OCI-M2 (cell line): ENCODE measurements around the gene P3R3URF.

Source experiments
- DNase-seq: peaks from one replicate; lab custom pipeline; 2025; ENCODE audit not compliant: unreplicated experiment; lab: John Stamatoyannopoulos, UW

Gene P3R3URF

GRCh38 chr1:46194641-46195193 is 18.4 kb upstream of the P3R3URF start:
- DNase-seq = no peak

- no peak for DNase-seq
Measured at GRCh38 chr1:46193984-46194570, 17.8 kb upstream of the P3R3URF start.

GRCh38 chr1:46193285-46193684 is 17.0 kb upstream of the P3R3URF start:
- DNase-seq = no peak

- DNase-seq = no peak
Measured at GRCh38 chr1:46192171-46192570, 15.9 kb upstream of the P3R3URF start.

- no peak for DNase-seq
Measured at GRCh38 chr1:46191033-46191701, 14.9 kb upstream of the P3R3URF start.

GRCh38 chr1:46190539-46190938 is 14.3 kb upstream of the P3R3URF start:
- DNase-seq = no peak

GRCh38 chr1:46188295-46189030 is 12.2 kb upstream of the P3R3URF start:
- no peak for DNase-seq

- no peak for DNase-seq
Measured at GRCh38 chr1:46187106-46187869, 11.0 kb upstream of the P3R3URF start.

GRCh38 chr1:46186076-46186475 is 9.8 kb upstream of the P3R3URF start:
- no peak for DNase-seq

- no peak for DNase-seq
Measured at GRCh38 chr1:46184920-46185658, 8.8 kb upstream of the P3R3URF start.

- no peak for DNase-seq
Measured at GRCh38 chr1:46183926-46184557, 7.8 kb upstream of the P3R3URF start.

GRCh38 chr1:46183079-46183847 is 7.0 kb upstream of the P3R3URF start:
- DNase-seq = no peak

- DNase-seq = no peak
Measured at GRCh38 chr1:46181343-46182260, 5.3 kb upstream of the P3R3URF start.

- DNase-seq = no peak
Measured at GRCh38 chr1:46180082-46180616, 3.9 kb upstream of the P3R3URF start.

- DNase-seq = no peak
Measured at GRCh38 chr1:46179138-46180081, 3.1 kb upstream of the P3R3URF start.

GRCh38 chr1:46175243-46175642 is 1.0 kb downstream of the P3R3URF start:
- DNase-seq = no peak
